GM12892 (cell line): ENCODE measurements around the gene KCNC1.

Experiments
- POLR2A ChIP-seq: IDR thresholded peaks from 2 replicates; pipeline ENCODE4 v1.6.1; 2011; ENCODE audit warnings: low read depth, low read length, control low read depth
- POLR2AphosphoS5 ChIP-seq: IDR thresholded peaks from 2 replicates; pipeline ENCODE4 v1.6.1; 2011; ENCODE audit warnings: low read depth, low read length, control low read depth
- TAF1 ChIP-seq: IDR thresholded peaks from 2 replicates; pipeline ENCODE4 v1.6.1; 2011; ENCODE audit warnings: low read depth, mild to moderate bottlenecking, control low read depth, low read length, borderline replicate concordance

GRCh38 chr11:17770048-17770652 lies 35.6 kb downstream of the KCNC1 start:
- TF ChIP-seq POLR2A (no peak), POLR2AphosphoS5 (no peak), TAF1 (no peak)
